Hepatocyte (in vitro differentiated cells): ENCODE results near the gene CD160.
"Not testable (repeated sequence)": the region's sequence is repeated elsewhere in the genome, so short reads cannot be mapped to it uniquely, and the experiment has no call there.

Experiments
- EZH2 ChIP-seq: fragments of 200-600 bp; sonication (generic); IDR thresholded peaks from 2 replicates; pipeline ENCODE4 v1.6.1; 2016; ENCODE audit warnings: antibody characterized with exemption, mild to moderate bottlenecking, borderline replicate concordance
- TF ChIP-seq, protein P1 (sequence below): fragments of 200-600 bp; sonication (generic); IDR thresholded peaks from 2 replicates; pipeline ENCODE4 v1.5.1; 2016; ENCODE audit warnings: antibody characterized with exemption, mild to moderate bottlenecking; ENCODE audit not compliant: poor library complexity

DNA sequence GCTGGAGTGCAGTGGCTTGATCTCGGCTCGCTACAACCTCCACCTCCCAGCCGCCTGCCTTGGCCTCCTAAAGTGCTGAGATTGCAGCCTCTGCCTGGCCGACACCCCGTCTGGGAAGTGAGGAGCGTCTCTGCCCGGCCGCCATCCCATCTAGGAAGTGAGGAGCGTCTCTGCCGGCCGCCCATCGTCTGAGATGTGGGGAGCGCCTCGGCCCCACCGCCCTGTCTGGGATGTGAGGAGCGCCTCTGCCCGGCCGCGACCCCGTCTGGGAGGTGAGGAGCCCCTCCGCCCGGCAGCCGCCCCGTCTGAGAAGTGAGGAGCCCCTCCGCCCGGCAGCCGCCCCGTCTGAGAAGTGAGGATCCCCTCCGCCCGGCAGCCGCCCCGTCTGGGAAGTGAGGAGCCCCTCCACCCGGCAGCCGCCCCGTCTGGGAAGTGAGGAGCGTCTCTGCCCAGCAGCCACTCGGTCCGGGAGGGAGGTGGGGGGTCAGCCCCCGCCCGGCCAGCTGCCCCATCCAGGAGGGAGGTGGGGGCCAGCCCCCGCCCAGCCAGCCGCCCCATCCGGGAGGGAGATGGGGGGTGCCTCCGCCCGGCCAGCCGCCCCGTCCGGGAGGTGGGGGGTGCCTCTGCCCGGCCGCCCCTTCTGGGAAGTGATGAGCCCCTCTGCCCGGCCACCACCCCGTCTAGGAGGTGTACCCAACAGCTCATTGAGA lies 45.1 kb downstream of the CD160 start:
- TF ChIP-seq, protein P1, sequence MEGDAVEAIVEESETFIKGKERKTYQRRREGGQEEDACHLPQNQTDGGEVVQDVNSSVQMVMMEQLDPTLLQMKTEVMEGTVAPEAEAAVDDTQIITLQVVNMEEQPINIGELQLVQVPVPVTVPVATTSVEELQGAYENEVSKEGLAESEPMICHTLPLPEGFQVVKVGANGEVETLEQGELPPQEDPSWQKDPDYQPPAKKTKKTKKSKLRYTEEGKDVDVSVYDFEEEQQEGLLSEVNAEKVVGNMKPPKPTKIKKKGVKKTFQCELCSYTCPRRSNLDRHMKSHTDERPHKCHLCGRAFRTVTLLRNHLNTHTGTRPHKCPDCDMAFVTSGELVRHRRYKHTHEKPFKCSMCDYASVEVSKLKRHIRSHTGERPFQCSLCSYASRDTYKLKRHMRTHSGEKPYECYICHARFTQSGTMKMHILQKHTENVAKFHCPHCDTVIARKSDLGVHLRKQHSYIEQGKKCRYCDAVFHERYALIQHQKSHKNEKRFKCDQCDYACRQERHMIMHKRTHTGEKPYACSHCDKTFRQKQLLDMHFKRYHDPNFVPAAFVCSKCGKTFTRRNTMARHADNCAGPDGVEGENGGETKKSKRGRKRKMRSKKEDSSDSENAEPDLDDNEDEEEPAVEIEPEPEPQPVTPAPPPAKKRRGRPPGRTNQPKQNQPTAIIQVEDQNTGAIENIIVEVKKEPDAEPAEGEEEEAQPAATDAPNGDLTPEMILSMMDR = not testable (repeated sequence)
- not testable (repeated sequence) for TF ChIP-seq EZH2
